Fibroblast of lung (primary cell): ENCODE results near the gene MYOM1. TPM values are rescaled to one million over a fixed set of nuclear protein-coding genes. Genes with fewer than 3 reads are reported as not detected.

Experiments used
- DNase-seq, 2 donors: peaks; one replicate each; pipeline versions ENCODE4 v3.0.0 to v3.0.0-alpha.2; 2010; ENCODE audit warnings: low read depth in 2 of 2
- H2AFZ ChIP-seq: 2 replicates; pipeline ENCODE4 v1.5.1; 2012; ENCODE audit warnings: low read length, control low read depth, inconsistent platforms
- H3K27ac ChIP-seq: 2 replicates; pipeline ENCODE4 v1.5.1; 2011; ENCODE audit warnings: low read length, control low read depth; ENCODE audit not compliant: insufficient read depth
- H3K27me3 ChIP-seq: 2 replicates; pipeline ENCODE4 v1.5.1; 2011; ENCODE audit warnings: mild to moderate bottlenecking, low read length; ENCODE audit not compliant: control insufficient read depth, insufficient read depth
- H3K36me3 ChIP-seq: 2 replicates; pipeline ENCODE4 v1.5.1; 2011; ENCODE audit warnings: low read length; ENCODE audit not compliant: control insufficient read depth, insufficient read depth
- H3K4me1 ChIP-seq: 2 replicates; pipeline ENCODE4 v1.5.1; 2011; ENCODE audit warnings: low read length; ENCODE audit not compliant: control insufficient read depth, insufficient read depth; ENCODE audit errors: extremely low read depth
- H3K4me2 ChIP-seq: 2 replicates; pipeline ENCODE4 v1.5.1; 2011; ENCODE audit warnings: low read length, control low read depth; ENCODE audit not compliant: insufficient read depth; ENCODE audit errors: extremely low read depth
- H3K4me3 ChIP-seq, 4 experiments: fragments of 200-600 bp in 1 of 4; sonication (generic) in 1 of 4; replicated peaks in 1 of 4; 2 replicates each; pipeline ENCODE4 v1.5.1; 2011 to 2016; ENCODE audit warnings: low read length in 4 of 4, low read depth in 3 of 4, mild to moderate bottlenecking in 3 of 4, control low read depth in 2 of 4, inconsistent platforms in 1 of 4, mixed read lengths in 1 of 4; ENCODE audit not compliant: insufficient read depth in 1 of 4; ENCODE audit errors: control extremely low read depth in 1 of 4
- H3K79me2 ChIP-seq: 2 replicates; pipeline ENCODE4 v1.5.1; 2012; ENCODE audit warnings: mild to moderate bottlenecking, low read length, inconsistent platforms; ENCODE audit not compliant: control insufficient read depth, insufficient read depth
- H3K9ac ChIP-seq: 2 replicates; pipeline ENCODE4 v1.5.1; 2011; ENCODE audit warnings: mild to moderate bottlenecking, low read length, control low read depth; ENCODE audit not compliant: insufficient read depth
- H3K9me3 ChIP-seq: 2 replicates; pipeline ENCODE4 v1.5.1; 2012; ENCODE audit warnings: low read depth, low read length; ENCODE audit not compliant: control insufficient read depth, insufficient read depth
- H4K20me1 ChIP-seq: 2 replicates; pipeline ENCODE4 v1.5.1; 2011; ENCODE audit warnings: low read length; ENCODE audit not compliant: control insufficient read depth, insufficient read depth; ENCODE audit errors: extremely low read depth
- EZH2 ChIP-seq: IDR thresholded peaks from 2 replicates; pipeline ENCODE4 v1.5.1; 2012; ENCODE audit warnings: low read length, control low read depth, mild to moderate bottlenecking; ENCODE audit errors: missing control alignments
- polyA plus RNA-seq, 2 donors: library from polyadenylated mRNA; depleted of rRNA in 1 of 2; stranded (reverse) in 1 of 2; unstranded in 1 of 2; fragments of >200 nt; gene quantifications; 2 replicates each; pipeline ENCODE4 v1.2.1, GENCODE V29; 2011 to 2012; ENCODE audit warnings: missing spikeins in 1 of 2
- total RNA-seq: library from RNA; depleted of rRNA; stranded (reverse); fragments of >200 nt; gene quantifications from 2 replicates; pipeline ENCODE4 v1.2.1, GENCODE V29; 2014
- TF ChIP-seq, protein P1 (sequence below), 2 donors: IDR thresholded peaks in 1 of 2; conservative IDR thresholded peaks in 1 of 2; 1 replicate in 1 of 2; 2 replicates in 1 of 2; pipeline ENCODE4 v1.5.1; 2011 to 2012; ENCODE audit warnings: low read length in 2 of 2, control low read depth in 1 of 2, inconsistent platforms in 1 of 2, low read depth in 1 of 2, mild to moderate bottlenecking in 1 of 2

MYOM1 gene
- total and polyA plus RNA-seq, 2 donors (not counting 1 experiment from before 2014, with no cell fraction given), result 0.07 to 0.83 TPM

DNA sequence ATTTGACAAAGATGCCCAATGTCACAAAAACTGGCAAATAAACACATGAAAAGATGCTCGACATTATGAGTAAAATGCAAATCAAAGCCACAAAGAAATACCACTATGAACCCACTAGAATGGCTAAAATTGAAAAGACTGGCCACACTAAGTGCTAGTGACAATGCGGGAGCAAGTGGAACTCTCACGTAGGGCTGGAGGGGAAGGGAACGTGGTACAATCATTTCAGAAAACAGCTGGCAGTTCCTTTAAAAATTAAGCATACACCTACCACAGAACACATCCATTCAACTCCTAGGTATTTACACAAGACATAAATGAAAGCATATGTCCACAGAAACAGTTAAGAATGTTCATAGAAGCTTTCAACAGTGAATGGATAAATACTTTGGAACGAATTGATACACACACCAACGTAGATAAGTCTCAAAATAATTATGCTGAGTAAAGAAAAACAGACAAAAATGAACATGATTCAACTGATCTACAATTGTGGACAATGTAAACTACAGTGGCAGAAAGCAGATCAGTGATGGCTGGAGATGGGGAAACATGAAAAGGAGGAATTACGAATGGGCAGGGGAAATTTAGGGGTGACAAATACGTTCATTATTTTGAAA lies 71.7 kb downstream of the MYOM1 start:
- no peak overlapping the region for H3K4me3 ChIP-seq
- H4K20me1 ChIP-seq, result no peaks in the 10 kb centered on the region
- TF ChIP-seq, protein P1, sequence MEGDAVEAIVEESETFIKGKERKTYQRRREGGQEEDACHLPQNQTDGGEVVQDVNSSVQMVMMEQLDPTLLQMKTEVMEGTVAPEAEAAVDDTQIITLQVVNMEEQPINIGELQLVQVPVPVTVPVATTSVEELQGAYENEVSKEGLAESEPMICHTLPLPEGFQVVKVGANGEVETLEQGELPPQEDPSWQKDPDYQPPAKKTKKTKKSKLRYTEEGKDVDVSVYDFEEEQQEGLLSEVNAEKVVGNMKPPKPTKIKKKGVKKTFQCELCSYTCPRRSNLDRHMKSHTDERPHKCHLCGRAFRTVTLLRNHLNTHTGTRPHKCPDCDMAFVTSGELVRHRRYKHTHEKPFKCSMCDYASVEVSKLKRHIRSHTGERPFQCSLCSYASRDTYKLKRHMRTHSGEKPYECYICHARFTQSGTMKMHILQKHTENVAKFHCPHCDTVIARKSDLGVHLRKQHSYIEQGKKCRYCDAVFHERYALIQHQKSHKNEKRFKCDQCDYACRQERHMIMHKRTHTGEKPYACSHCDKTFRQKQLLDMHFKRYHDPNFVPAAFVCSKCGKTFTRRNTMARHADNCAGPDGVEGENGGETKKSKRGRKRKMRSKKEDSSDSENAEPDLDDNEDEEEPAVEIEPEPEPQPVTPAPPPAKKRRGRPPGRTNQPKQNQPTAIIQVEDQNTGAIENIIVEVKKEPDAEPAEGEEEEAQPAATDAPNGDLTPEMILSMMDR (conservative IDR thresholded peaks at IDR 0.05 in 1 of 2, IDR thresholded peaks at IDR 0.05 in 1 of 2; ENCODE audit: low read depth in 1 of 2, low read length in 2 of 2), result no peak
- TF ChIP-seq EZH2, result no peak
- no peaks in the 10 kb centered on the region for H3K36me3 ChIP-seq
- no peak for DNase-seq
- H3K4me2 ChIP-seq, result no peak overlapping the region
- no peaks in the 10 kb centered on the region for H3K79me2 ChIP-seq
- H3K9me3 ChIP-seq, result no peaks in the 10 kb centered on the region
- no peaks in the 10 kb centered on the region for H3K4me1 ChIP-seq
- no peak overlapping the region for H3K9ac ChIP-seq
- H2AFZ ChIP-seq, result no peak overlapping the region
- no peaks in the 10 kb centered on the region for H3K27me3 ChIP-seq
- no peak overlapping the region for H3K27ac ChIP-seq

DNA sequence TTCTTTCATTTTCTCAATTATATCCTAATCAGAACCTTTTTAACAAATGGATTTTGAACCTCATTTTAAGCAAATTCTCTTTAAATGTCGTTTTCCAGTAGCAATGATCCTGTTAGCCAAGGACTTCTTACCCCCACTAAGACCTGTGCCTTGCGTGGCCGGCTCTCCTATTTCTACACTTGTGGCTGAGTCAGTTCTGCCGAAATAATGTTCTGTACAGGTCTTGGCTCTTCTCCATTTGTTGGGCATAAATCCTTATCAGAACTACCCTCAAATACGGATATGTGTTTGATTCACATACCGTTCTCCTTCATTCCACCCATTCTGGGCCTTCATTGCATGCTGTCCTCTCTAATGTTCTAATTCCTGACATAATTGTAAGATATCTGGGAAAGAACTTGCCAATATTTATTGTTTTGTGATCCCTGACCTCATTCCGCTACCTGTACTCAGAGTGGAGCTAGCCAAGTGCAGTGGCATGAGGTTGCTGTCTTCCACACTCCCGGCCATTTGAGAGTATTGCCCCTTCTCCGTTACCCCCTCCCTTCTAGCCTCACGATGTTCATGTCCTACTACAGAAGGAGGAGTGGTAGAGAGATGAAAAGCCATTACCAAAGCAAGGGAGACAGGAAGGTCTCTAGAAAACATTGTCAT lies 78.7 kb downstream of the MYOM1 start:
- no peak for DNase-seq
- Histone ChIP-seq H4K20me1 (no peaks in the 10 kb centered on the region), H2AFZ (no peak overlapping the region), H3K27me3 (peaks cover 6% of the 10 kb centered on the region), H3K27ac (no peak overlapping the region), H3K4me2 (no peak overlapping the region), H3K79me2 (no peaks in the 10 kb centered on the region), H3K9me3 (no peaks in the 10 kb centered on the region), H3K9ac (no peak overlapping the region), H3K4me3 (no peak overlapping the region), H3K4me1 (no peaks in the 10 kb centered on the region), H3K36me3 (no peaks in the 10 kb centered on the region)
- no peak for TF ChIP-seq EZH2
- TF ChIP-seq, protein P1 (conservative IDR thresholded peaks at IDR 0.05 in 1 of 2, IDR thresholded peaks at IDR 0.05 in 1 of 2; ENCODE audit: low read depth in 1 of 2, low read length in 2 of 2), result no peak

DNA sequence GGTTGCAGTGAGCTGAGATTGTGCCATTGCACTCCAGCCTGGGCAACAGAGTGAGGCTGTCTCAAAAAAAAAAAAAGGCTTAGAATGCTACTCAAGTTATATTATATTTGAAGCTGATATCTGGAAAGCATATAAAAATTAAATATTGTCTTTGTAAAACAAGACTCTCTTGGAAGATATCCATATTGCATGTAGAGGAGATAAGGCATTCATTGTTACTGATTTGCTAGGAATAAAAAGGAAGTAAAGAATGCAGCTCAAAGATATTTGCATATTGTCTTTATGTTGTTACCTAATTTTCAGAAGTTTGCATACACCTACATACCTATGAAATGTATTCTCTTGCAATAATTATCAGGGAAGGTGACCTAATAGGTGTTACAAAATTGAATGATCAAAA lies 79.4 kb downstream of the MYOM1 start:
- no peak overlapping the region for H3K4me2 ChIP-seq
- no peak overlapping the region for H3K27ac ChIP-seq
- H3K36me3 ChIP-seq, result no peaks in the 10 kb centered on the region
- H3K9me3 ChIP-seq, result no peaks in the 10 kb centered on the region
- no peaks in the 10 kb centered on the region for H3K79me2 ChIP-seq
- TF ChIP-seq, protein P1 (conservative IDR thresholded peaks at IDR 0.05 in 1 of 2, IDR thresholded peaks at IDR 0.05 in 1 of 2; ENCODE audit: low read depth in 1 of 2, low read length in 2 of 2), result no peak
- TF ChIP-seq EZH2, result no peak
- H3K27me3 ChIP-seq, result peaks cover 6% of the 10 kb centered on the region
- no peak overlapping the region for H2AFZ ChIP-seq
- H3K4me1 ChIP-seq, result no peaks in the 10 kb centered on the region
- DNase-seq, result no peak
- H3K9ac ChIP-seq, result no peak overlapping the region
- no peaks in the 10 kb centered on the region for H4K20me1 ChIP-seq
- H3K4me3 ChIP-seq, result no peak overlapping the region
